Stimulated activated CD8-positive, alpha-beta memory T cell treated with anti-CD3 and anti-CD28 coated beads, Interleukin-4, amount 100 ng/mL, for 48 hours (primary cell): ENCODE data around the gene ADAP1.
"Not testable (repeated sequence)": the region's sequence is repeated elsewhere in the genome, so short reads cannot be mapped to it uniquely, and the experiment has no call there.

ENCODE experiments used
- DNase-seq: peaks from one replicate; pipeline ENCODE4 v3.0.0-alpha.2; 2020

Gene ADAP1

DNA sequence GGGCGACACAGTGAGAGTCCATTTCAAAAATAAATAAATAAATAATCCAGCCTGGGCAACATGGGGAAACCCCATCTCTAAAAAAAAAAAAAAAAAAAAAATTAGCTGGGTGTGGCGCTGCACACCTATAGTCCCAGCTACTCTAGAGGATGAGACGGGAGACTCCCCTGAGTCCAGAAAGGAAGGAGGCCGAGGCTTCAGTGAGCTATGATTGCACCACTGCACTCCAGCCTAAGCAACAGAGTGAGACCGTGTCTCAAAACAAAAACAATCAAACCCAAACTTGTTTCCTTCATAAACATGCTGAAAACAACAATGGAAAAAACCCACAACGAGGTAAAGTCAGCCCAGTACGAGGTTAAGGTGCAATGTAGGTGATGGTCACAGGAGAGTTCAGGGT lies 19.7 kb upstream of the ADAP1 start:
- DNase-seq: no peak

DNA sequence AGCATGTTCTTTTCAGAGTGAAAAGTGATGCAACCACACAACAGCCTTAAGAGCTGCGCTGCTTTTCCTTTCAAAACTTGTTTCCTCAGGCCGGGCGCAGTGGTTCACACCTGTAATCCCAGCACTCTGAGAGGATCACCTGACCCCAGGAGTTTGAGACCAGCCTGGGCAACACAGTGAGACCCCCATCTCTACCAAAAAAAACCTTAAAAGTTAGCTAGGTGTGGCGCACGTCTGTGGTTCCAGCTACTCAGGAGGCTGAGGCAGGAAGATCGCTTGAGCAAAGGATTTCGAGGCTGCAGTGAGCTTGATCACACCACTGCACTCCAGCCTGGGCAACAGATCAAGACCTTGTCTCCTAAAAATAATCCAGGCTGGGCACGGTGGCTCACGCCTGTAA lies 18.8 kb upstream of the ADAP1 start:
- no peak for DNase-seq

DNA sequence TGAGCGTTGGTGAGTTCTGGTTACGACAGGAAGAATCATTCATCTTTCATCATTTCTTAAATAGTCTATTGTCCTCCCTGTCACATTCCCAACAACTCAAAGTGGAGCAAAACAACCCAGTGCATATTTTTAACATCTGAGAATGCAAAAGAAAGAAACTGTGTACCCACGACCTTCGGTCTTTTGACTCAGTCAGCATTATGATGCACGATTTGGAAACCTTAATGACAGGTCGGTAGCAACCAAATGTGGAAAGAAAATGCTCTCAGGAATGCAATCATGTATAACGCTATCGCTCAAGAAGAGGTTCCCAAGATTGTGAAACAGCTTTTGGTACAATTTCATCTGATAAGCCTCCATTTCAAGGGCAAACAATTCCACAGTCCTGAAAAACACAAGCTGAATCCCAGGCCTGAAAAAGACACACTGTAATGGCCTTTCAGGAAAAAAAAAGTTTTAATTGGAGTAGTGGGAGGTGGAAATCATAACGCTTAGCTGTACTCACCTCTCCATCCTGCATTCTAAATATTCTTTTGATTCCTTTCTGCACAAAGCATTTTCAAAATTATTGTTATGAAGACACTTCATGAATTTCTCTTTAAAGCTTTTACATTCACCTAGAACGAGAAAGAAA lies 18.3 kb upstream of the ADAP1 start:
- no peak for DNase-seq

DNA sequence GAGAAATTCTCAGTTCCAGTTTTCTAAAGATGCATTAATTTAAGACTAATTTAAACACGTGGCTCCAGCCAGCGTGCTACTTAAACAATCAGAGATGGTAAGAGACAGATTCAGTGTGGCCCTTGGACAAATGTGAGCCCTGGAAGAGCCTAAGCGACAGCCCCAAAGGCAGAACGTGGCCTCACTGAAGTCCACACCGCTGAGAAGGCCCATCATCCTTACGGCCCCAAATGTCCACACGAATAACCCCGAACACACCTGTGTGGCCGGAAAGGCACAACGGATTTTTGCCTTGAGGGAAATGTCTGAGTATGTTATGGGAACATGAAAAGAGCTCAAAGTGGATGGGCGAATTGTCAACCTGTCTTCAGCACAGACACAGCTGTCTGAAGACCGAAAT lies 17.6 kb upstream of the ADAP1 start:
- no peak for DNase-seq

DNA sequence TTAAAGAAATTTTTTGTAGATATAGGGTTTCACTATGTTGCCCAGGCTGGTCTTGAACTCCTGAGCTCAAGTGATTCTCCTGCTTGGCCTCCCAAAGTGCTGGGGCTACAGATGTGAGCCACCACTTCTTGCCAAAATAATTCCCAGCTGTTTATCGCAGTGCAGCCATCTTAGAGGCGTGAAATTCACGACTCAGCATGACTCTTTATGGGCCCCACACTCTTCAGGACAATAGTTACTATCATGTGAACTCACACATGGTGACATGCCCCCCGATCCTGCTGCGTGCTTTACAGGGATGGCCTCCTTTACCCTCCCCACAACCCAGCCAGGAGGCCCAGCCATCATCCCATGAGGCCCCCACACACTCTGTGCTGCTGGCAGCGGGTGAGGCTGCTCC lies 16.3 kb upstream of the ADAP1 start:
- no peak for DNase-seq

DNA sequence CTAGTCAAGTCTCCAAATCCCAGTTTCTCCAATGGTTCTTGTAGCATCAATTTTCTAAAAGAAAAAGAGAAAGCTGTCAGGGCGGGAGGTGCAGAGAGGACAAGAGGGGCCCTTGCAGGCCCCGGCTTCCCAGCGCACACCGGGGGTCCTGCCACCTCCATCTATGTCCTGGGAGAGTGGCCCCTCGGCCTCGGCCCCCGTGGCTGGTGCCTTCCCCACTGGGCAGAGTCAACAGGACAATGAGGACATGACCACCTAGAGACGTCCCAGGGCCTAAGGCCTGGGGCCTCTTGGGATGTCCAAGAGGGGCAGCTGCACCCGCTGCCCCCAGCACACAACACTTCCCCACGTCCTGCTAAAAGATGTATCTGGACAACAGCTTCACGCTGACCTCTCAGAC lies 14.9 kb upstream of the ADAP1 start:
- DNase-seq: no peak

DNA sequence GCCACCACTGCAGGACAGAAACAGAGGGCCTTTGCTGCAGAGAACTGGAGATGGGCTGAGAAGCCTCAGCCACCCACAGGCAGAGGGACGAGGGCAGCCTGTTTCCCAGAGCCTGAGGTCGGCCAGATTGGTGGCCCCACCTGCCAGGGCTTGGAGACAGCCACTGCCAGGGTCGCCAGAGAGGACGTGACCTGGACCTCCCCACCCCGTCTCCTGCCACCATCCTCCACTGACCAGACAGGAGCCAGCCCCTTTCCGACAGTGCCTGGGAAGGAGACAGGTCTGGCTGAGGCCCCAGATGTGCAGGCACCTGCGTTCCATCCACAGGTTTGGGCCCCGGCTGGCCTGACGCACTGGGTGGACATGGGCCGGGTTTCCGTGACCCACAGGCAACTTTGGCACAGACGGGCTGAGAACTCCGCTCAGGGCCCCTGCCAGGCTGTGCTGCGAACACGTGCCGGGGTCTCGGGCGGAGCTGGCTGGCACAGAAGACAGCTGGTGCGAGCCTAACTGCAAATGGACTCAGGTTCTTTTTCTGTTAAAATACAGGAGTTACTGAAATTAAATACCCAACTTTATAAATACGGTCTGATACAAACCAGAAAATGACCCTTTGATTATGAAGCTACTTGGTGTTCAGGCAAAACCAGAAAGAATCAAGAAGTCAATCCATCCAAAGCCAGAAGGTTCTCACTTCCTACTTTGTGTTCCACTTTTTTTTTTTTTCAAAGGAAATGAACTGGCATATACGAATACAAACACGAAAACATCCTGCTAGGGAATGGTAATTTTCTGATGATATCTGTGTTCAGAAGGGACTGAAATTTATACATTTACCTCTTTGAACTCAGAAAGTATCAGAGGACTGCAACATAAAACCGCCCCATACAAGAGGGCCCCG lies 14.0 kb upstream of the ADAP1 start:
- no peak for DNase-seq

DNA sequence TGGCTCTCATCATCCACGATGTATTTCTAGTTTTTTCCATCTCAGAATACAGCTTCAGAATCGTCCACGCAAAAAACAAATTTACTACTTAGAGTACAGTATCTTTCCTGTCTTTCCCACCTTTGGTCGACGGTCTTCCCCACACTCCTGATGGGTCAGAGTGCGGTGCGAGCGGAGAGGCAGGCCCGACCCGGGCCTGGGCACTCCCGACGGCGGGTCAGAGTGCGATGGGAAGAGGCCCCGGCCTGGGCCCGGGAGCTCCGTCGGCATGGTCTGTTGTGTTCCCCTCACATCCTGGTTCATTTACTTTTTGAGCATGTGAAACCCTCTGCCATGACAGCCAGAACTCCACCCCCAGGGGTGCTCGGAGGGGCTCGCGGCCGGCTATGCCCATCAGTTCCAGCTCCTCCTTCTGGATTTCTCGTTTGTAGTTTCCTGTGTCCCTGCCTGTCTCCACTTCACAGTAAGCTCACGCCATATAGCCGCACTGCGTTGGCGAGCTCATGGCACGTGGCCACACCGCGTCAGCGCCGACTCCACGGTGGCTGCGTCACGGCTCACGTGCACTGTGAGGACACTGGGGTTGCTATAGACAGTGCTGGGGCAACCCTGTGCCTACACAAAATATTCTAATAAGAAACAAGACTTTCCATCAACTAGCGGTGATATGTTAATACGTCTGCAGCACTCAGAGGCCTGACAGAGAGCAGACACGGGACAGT lies 13.0 kb upstream of the ADAP1 start:
- no peak for DNase-seq

DNA sequence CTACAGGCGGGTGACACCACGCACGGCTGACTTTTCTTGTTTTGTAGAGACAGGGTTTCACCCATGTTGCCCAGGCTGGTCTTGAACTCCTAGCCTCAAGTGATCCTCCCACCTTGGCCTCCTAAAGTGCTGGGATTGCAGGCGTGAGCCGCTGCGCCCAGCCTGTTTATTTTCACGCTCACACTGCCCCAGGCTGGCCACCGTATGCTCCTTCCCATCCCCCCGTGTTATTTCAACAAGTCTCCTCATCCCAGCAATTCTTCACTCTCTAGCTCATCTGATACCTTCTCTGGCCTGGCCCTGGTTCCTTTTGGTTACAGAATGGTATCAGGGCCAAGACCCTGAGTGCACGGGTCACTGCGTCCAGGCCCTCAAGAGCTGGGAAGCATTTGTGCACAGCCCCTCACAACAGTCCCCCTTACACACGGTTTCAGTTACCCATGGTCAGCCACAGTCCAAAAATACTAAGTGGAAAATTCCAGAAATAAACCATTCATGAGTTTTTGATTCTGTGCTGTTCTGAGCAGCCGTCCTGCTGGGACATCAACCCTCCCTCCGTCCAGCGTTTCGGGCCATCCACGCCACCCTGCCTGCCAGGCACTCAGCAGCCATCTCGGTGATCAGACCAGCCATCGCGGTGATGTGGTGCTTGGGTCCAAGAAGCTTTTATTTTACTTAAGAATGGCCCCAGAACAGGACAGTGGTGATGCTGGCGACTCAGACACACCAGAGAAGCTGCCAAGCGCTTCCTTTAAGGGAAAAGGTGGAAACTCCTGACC lies 12.0 kb upstream of the ADAP1 start:
- DNase-seq: no peak

DNA sequence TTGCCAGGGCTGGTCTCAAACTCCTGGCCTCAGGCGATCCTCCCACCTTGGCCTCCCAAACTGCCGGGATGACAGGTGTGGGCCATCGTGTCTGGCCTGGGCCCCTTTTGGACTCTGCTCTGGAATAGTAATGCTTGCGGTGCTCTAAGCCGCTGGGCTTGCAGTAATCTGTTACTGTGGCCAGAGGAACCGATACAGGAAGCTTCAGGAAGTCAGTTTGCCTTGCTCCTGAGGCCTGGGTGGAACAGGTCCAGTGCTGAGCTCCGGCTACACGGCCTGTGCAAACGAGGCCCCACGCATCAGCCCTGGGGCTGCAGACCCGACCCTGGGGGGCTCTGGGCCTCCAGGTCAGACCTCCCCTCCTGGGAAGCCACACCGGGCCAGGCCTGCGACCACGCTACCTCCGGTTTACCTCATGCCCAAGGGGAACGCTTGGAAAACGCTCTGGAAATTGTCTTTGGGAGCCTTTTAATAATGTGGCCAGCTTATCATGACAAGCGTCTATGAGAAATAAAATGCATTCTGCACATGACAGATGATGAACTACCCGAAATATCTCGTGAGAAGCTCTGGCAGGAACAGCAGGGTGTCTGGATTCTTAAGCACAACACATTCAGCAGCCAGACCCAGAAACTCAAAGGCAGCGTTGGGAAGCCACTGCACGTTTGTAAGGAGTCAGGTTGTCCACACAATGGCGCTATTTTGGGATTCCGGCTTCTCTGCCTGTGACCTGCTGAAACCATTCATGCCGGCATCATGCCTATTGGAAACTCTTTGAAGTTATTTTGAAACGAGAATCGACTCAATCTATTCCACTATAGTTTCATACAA lies 10.1 kb upstream of the ADAP1 start:
- DNase-seq: no peak

DNA sequence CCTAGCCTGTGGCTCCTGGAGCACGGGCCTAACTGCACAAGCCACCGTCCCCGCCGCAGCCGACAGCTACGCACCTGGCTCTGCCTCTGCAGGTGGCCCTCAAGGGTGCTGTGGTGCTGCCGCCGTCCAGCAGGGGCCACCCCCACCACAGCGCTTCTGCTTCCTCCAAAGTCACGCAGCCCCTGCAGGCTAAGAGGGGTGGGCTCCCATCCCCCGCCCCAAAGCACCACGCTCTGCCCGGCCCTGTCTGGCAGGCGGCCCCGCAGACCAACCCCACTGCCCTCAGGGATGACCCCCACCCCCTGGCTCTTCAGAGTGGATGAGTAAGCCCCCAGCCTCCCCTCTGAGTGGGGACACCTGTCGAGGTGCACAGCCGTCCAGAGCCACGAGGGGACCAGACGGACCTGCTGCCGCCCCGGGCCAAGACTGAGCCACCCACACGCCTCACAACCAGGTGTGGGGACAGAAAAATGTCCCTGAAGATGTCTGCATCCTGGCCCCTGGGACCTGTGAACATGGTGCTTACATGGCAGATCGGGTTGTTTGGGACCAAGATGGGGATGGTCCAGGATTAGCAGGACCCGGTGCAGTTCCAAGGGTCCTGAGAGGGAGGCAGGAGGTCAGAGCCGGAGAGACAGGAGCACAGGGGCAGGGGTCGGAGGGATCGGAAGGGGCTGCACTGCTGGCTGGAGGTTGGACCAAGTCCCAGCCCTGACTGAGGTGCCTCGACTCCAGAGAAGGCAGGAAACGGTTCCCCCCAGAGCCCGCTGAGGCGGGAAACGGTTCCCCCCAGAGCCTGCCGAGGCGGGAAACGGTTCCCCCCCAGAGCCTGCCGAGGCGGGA lies 9.0 kb upstream of the ADAP1 start:
- DNase-seq: no peak

DNA sequence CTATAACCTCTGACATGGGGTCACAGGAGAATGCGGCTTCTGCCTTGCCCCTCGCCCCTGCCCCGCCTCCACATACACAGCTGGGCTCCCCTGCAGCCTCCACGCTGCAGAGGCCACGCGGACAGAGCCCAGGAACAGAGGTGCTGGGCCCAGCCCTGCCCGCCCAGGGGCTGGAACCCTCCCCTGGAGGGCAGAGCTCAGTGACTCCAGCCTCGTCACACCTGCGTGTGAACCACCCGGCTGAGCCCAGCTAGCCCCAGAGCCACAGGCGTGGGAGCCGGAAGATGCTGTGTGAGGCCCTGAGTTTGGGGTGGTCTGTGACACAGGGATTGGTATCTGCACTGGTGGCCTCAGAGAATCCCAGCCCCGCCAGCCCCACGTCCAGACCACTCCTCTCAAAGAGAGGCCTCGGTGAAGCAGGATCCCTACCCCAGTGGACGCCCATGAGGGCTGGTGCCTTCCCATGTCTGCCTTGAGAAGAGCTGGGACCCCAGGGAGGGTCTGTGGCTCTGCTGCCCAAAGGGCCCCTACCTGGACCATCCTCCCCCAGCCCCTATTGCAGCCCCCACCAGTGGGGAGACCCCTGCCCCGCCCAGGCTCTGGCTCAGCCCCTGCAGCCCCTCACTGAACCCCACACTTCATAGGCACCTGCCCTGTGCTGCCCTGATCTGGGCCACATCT lies 8.1 kb upstream of the ADAP1 start:
- DNase-seq: no peak

DNA sequence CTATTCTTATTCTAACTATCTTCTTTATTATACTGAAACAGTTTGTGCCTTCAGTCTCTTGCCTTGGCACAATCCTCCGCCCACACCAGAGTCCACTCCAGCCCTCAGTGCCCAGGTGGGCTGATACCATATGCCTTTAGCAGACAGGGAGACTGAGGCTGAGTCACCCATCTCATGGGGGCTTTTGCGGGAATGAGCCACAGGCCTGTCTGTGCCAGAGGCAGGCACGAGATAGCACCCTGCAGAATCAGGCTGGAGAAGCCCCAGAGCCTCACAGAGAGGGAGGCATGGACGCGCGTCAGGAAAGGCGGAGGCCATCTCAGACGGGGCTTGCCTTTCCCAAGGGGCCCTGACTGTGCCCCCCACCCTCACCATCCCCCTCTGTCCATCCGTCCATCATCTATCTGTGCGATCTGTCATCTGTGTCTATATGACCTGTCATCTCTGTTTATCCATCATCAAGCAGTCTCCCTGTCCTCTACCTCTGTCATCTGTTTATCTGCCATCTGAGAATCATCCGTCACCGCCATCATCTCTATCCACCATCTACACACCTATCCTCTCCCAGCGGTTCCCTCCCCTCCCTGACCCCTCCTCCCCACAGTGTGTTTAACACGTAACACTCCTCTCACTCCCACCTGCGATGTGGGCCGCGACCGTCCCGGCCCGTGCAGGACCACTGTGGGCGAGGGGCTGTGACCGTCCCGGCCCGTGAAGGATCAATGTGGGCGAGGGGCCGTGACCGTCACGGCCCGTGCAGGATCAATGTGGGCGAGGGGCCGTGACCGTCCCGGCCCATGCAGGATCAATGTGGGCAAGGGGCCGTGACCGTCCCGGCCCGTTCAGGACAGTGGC lies 7.3 kb upstream of the ADAP1 start:
- DNase-seq: no peak

DNA sequence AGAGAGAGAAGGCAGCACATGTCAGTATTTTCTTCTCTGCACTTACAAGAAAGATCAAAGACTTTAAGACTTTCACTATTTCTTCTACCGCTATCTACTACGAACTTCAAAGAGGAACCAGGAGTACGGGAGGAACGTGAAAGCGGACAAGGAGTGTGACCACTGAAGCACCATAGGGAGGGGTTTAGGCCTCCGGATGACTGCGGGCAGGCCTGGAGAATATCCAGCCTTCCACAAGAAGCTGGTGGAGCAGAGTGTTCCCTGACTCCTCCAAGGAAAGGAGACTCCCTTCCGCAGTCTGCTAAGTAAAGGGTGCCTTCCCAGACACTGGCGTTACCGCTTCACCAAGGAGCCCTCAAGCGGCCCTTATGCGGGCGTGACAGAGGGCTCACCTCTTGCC lies 6.5 kb upstream of the ADAP1 start:
- not testable (repeated sequence) for DNase-seq

DNA sequence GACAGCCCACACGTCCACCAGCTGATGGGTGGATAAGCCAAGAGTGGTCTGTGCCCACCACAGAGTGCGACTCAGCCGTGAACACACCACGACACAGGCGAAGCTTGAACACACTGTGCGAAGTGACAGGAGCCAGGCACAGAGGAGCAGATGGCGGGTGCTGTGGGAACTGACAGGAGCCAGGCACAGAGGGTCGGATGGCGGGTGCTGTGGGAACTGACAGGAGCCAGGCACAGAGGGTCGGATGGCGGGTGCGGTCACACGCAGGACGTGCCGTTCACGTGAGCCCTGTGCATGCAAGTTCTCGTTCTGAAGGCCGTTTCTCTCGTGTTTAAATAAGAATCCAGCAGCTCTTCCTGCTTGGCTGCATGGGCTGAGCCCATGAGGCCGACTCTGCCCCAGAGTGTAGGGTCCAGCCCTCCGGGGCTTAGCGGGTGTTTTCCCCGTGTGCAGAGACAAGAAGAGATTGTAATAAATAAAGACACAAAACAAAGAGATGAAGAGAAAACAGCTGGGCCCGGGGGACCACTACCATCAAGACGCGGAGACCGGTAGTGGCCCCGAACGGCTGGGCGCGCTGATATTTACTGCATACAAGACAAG lies 5.9 kb upstream of the ADAP1 start:
- no peak for DNase-seq

DNA sequence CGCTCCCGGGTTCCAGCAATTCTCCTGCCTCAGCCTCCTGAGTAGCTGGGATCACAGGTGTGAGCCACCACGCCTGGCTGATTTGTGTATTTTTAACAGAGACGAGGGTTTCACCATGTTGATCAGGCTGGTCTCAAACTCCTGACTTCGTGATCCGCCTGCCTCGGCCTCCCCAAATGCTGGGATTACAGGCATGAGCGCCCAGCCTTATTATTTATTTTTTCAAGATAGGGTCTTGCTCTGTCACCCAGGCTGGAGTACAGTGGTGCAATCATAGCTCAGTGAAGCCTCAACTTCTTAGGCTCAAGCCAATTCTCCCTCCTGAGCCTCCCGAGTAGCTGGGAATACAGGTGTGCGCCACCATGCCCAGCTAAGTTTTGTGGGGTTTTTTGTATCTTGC lies 5.3 kb upstream of the ADAP1 start:
- not testable (repeated sequence) for DNase-seq

DNA sequence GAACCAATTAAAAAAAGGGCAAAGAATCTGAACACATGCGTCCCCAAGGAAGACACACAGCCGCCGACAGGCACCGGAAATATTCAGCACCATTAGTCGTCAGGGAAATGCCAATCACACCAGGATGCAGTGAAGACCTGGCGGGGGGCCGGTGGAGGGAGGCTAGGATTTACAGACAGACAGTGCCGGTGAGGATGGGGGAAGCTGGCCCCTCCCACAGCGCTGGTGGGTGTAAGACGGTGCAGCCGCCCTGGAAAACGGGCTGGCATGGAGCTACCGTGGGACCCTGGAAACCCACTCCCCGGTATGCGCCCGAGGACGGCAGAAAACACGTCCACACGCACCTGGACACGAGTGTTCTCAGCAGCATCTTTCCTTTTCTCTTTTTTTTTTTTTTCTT lies 4.8 kb upstream of the ADAP1 start:
- DNase-seq: no peak

DNA sequence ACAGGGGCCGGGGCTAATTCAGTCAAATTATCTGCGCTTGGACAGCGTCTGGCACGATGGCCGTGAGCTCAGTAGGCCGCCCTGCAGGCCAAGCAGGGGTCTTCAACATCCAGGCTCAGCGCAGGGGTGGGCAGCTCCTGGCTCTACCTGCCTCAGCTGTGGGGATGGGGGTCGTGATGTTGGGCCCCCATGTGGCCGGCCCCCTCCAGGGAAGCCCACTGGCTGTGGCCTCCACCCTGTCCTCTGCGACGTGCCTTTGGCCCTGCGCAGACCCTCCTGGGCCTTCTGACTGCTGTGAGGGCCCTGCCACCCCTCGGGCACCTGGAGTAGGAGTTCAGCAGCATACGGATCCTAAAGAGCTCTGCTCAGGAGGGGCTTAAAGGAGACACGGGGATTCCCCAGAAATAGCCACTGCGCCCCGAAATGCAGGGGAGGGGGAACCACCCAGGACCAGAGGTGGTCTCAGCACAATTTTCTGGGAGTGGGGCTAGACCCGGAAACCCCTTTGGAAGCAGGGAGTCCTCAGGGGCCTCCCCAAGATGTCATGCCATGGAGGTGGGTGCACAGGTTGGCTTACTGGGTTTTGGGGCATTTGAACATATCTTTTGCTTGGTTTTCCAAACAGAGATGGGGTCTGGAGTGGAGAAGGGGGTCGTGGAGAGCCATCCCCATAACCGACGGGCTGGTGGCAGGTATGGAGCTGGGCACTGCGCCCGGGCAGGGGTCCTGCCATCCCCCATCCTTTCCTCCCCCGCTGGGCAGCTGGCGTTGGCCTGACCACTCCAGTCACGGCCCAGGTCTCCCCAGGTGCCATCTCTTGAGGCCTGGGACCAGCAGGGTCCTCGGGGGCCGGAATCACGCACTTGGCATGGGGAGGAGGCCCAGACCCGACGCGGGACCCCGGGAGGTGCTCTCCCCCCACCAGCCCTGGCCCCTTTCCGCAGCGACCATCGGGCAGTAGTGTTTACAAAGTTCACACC lies 4.0 kb upstream of the ADAP1 start:
- no peak for DNase-seq
